GM12801 (cell line): ENCODE measurements around the gene ESRRG.

ENCODE experiments used
- CTCF ChIP-seq: IDR thresholded peaks from one replicate; pipeline ENCODE4 v1.5.1; 2011; ENCODE audit warnings: control low read depth; ENCODE audit not compliant: insufficient read length; ENCODE audit errors: extremely low read depth

The ESRRG gene

GRCh38 chr1:216612291-216612690, 110.9 kb downstream of the ESRRG start:
- TF ChIP-seq CTCF, result no peak

GRCh38 chr1:216607067-216607697, 116.0 kb downstream of the ESRRG start:
- TF ChIP-seq CTCF, result no peak

- no peak for TF ChIP-seq CTCF
Observed at GRCh38 chr1:216606047-216606637, 117.1 kb downstream of the ESRRG start.

DNA sequence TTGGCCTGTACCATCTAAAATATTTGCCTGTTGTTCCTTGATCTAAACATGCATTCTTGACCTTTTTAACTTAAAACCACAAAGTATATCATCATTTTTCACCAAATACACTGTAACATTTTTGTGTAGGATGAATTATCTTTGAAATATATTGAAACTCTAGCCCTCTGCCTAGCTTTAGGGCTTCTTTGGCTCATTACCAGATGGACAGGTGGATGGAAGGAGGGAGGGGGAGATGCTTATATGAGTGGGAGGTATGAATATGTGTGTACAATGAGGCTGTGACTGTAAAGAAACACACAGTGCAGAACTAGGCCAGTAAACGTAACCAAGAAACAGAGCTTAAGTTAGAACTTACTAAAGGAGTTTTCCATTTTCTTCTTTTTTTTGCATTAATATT, 118.5 kb downstream of the ESRRG start:
- TF ChIP-seq CTCF, result no peak

GRCh38 chr1:216600730-216601609, 122.3 kb downstream of the ESRRG start:
- no peak for TF ChIP-seq CTCF

DNA sequence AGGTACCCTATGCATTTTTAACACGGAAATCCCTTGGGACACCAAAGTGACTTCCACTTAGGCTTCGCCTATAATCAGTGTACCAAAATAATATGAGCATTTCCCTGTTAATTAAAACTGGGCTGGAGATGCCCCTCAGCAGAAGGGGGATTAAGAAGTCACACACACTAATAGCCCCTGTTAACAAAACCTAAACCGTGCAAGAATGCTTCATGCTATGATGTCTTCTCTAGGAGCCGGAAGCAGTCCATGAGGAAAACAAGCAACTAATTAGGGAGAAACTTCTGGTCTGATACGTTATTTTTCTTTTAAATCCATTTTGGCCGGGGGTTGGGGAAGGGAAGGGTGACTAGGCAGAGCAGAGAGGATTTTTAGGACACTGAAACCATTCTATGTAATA, 123.4 kb downstream of the ESRRG start:
- no peak for TF ChIP-seq CTCF

DNA sequence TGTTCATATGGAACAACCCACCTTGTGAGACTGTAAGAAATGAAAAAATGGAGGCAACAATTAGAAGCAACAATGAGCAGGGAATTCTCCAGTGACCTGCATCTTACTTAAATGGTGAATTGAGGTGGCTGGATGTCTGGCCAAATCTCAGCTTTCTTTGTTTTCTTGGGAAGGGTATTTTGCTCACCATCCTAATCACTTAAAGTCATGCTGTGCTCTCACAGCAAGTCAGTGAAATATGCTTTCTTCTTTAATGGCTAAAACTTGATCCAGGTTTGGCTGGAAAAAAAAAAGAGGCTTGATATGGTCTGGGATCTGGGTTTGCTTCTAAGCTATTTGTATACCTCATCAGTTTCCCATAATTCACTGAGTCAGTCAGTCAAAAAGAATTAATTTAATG, 124.8 kb downstream of the ESRRG start:
- no peak for TF ChIP-seq CTCF
